ENCODE results near the gene GGTLC2. TPM values are rescaled to one million over a fixed set of nuclear protein-coding genes. Genes with fewer than 3 reads are reported as not detected.
"Not testable (repeated sequence)": the region's sequence is repeated elsewhere in the genome, so short reads cannot be mapped to it uniquely, and the experiment has no call there.

GGTLC2 gene
- total and polyA plus RNA-seq, 9 donors: not detected

DNA sequence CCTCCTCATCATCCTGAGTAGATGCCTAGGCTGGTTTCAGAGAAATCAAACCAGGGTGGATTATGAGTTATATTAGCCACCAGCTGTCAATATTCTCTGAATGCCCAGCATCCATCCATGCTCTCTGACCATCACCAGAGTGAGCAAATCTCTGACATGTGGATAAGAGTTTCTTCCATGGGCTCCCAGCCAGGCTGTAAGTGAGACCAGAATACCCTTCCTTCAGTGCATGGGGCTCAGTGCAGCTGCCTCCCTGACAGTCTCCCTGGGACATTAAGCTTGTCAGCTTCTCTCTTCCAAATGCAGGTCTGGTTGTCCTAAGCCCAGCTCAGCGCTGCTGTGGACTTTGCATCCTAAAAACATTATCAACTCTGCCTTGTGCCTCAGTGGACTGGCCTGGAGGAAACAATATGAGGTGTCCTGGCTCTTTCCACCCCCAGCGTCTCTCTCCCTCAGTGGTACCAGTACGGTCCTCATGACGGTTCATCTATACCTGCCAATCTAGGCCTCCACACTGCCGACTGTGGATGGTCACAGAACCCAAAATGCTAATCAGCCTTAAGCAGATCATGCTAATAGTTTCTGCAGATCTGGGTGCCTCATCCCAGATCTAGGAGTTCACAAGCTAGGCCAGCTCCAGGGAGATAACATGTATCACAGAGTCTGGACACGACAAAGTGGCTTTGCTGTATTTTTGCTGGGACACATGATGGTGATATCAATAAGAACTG is 43.7 kb upstream of the GGTLC2 start:
- H3K36me3 ChIP-seq: no peaks in the 10 kb centered on the region
- no peak overlapping the region for H3K27ac ChIP-seq
- no peaks in the 10 kb centered on the region for H3K4me1 ChIP-seq (ENCODE audit: insufficient read depth)
- H3K4me3 ChIP-seq: no peak overlapping the region
- H3K27me3 ChIP-seq: no peaks in the 10 kb centered on the region
- H3K9me3 ChIP-seq: no peaks in the 10 kb centered on the region
- WGBS, 3 donors: 84 to 87% (median 84%) methylated on average over 6 of the region's 6 CpGs
- intact Hi-C loops (cut with DNase I): no loop called here
- DNase-seq: no peak
- TF ChIP-seq, protein P1, sequence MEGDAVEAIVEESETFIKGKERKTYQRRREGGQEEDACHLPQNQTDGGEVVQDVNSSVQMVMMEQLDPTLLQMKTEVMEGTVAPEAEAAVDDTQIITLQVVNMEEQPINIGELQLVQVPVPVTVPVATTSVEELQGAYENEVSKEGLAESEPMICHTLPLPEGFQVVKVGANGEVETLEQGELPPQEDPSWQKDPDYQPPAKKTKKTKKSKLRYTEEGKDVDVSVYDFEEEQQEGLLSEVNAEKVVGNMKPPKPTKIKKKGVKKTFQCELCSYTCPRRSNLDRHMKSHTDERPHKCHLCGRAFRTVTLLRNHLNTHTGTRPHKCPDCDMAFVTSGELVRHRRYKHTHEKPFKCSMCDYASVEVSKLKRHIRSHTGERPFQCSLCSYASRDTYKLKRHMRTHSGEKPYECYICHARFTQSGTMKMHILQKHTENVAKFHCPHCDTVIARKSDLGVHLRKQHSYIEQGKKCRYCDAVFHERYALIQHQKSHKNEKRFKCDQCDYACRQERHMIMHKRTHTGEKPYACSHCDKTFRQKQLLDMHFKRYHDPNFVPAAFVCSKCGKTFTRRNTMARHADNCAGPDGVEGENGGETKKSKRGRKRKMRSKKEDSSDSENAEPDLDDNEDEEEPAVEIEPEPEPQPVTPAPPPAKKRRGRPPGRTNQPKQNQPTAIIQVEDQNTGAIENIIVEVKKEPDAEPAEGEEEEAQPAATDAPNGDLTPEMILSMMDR (IDR thresholded peaks at IDR 0.05): no peak
- TF ChIP-seq POLR2A (IDR thresholded peaks at IDR 0.05): no peak
- no peak for TF ChIP-seq EP300 (IDR thresholded peaks at IDR 0.05)

DNA sequence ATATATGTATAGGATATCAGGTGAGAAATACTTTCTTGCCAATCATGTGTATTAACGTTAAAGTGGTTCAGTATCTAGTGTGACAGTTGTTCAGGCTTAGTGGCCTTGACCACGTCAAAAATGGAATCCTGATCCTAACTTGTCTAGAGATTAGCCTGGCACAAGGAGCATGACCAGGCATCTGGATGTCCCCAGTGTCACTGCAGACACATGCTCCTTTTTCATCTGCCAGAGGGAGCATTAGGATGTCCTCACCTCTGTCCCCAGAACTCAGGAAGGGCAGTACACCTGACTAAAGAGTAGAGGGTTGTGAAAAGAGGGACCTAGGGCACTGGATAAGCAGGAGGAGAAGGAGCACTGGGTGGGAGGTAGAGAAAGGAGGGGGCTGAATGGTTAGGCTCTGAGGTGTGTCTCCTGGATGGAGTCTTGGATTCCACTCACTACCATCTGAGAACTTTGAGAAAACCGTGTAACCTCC is 40.9 kb upstream of the GGTLC2 start:
- Histone ChIP-seq H3K27me3 (no peaks in the 10 kb centered on the region), H3K27ac (no peak overlapping the region), H3K4me3 (no peak overlapping the region), H3K9me3 (no peaks in the 10 kb centered on the region), H3K36me3 (no peaks in the 10 kb centered on the region), H3K4me1 (ENCODE audit: insufficient read depth) (no peaks in the 10 kb centered on the region)
- TF ChIP-seq EP300 (IDR thresholded peaks at IDR 0.05): no peak
- TF ChIP-seq, protein P1 (IDR thresholded peaks at IDR 0.05): no peak
- TF ChIP-seq POLR2A (IDR thresholded peaks at IDR 0.05): no peak
- WGBS, 3 donors: 75 to 89% (median 77%) methylated on average over 3 of the region's 3 CpGs
- intact Hi-C loops (cut with DNase I): no loop called here
- DNase-seq: no peak

- no peak overlapping the region for H3K4me3 ChIP-seq
- WGBS, 3 donors: 51 to 59% (median 56%) methylated on average over 3 of the region's 3 CpGs
- DNase-seq: no peak
- H3K27me3 ChIP-seq: no peaks in the 10 kb centered on the region
- H3K9me3 ChIP-seq: no peaks in the 10 kb centered on the region
- TF ChIP-seq, protein P1 (IDR thresholded peaks at IDR 0.05): no peak
- TF ChIP-seq EP300 (IDR thresholded peaks at IDR 0.05): no peak
- no peak for TF ChIP-seq POLR2A (IDR thresholded peaks at IDR 0.05)
- intact Hi-C loops (cut with DNase I): no loop called here
- H3K4me1 ChIP-seq (ENCODE audit: insufficient read depth): no peaks in the 10 kb centered on the region
- no peaks in the 10 kb centered on the region for H3K36me3 ChIP-seq
- H3K27ac ChIP-seq: no peak overlapping the region
These were observed 39.9 kb upstream of the GGTLC2 start for GRCh38 chr22:22604326-22605073.

- no peaks in the 10 kb centered on the region for H3K27me3 ChIP-seq
- no peak for DNase-seq
- TF ChIP-seq EP300 (IDR thresholded peaks at IDR 0.05) (no peak), POLR2A (IDR thresholded peaks at IDR 0.05) (no peak)
- TF ChIP-seq, protein P1 (IDR thresholded peaks at IDR 0.05): no peak
- 92 to 98% (median 92%) methylated on average over 3 of the region's 3 CpGs for WGBS, 3 donors
- no peaks in the 10 kb centered on the region for H3K36me3 ChIP-seq
- H3K9me3 ChIP-seq: no peaks in the 10 kb centered on the region
- H3K4me1 ChIP-seq (ENCODE audit: insufficient read depth): no peaks in the 10 kb centered on the region
- no peak overlapping the region for H3K4me3 ChIP-seq
- H3K27ac ChIP-seq: no peak overlapping the region
- intact Hi-C loops (cut with DNase I): no loop called here
These were observed 39.4 kb upstream of the GGTLC2 start for GRCh38 chr22:22605074-22605404.

DNA sequence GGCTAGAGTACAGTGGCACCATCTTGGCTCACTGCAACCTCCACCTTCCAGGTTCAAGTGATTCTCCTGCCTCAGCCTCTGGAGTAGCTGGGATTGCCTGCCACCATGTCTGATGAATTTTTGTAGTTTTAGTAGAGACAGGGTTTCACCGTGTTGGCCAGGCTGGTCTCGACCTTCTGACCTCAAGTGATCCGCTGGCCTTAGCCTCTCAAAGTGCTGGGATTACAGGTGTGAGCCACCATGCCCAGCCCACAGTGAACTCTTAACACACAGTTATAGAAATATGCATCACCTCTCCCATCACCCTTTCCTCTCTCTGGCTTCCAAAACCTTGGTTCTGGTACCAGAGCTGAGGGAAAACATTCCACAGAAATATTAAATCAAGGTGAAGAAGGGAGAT is 36.4 kb upstream of the GGTLC2 start:
- H3K27ac ChIP-seq; H3K36me3 ChIP-seq; H3K4me1 ChIP-seq (ENCODE audit: insufficient read depth); H3K4me3 ChIP-seq; intact Hi-C loops (cut with DNase I); H3K27me3 ChIP-seq; H3K9me3 ChIP-seq; DNase-seq: not testable (repeated sequence)
- WGBS, 3 donors: 86 to 93% (median 89%) methylated on average over 3 of the region's 3 CpGs

Data from ovary (tissue), 9 donors.